GM12878 (cell line): Measurements from ENCODE around the gene CSF3R. TPM values are rescaled to one million over a fixed set of nuclear protein-coding genes. Genes with fewer than 3 reads are reported as not detected.

ENCODE experiments used
- ATAC-seq: fragments of 200-7000 bp; cut with Tn5 transposase; 3 replicates; pipeline ENCODE4 v1.9.1; 2020; ENCODE audit warnings: mild to moderate bottlenecking, moderate library complexity
- BruUV-seq: library from RNA; stranded (reverse); fragments of 400-500 nt; replicated peaks from 2 replicates; lab custom pipeline; 2021; lab: Mats Ljungman, UMichigan
- CTCF ChIA-PET: fragments of 300-600 bp; sonication (Branson Sonifier 250); formaldehyde crosslinking; extraction: SDS; loops from one replicate; lab custom pipeline; 2021; ENCODE audit warnings: inconsistent platforms; lab: Yijun Ruan, JAX
- POLR2A ChIA-PET: fragments of 350-600 bp; formaldehyde crosslinking; extraction: SDS; loops from one replicate; lab custom pipeline; 2021; ENCODE audit warnings: inconsistent platforms; lab: Charles Lee
- RAD21 ChIA-PET: fragments of 300-600 bp; sonication (Branson Sonifier 250); formaldehyde crosslinking; loops from one replicate; lab custom pipeline; 2023; ENCODE audit warnings: antibody characterized with exemption; ENCODE audit not compliant: unreplicated experiment; lab: Charles Lee
- SMC1A ChIA-PET: fragments of 300-600 bp; sonication (Branson Sonifier 250); formaldehyde crosslinking; loops from one replicate; lab custom pipeline; 2023; ENCODE audit not compliant: unreplicated experiment, uncharacterized antibody; lab: Charles Lee
- DNase-seq: peaks from one replicate; pipeline ENCODE4 v3.0.0-alpha.2; 2011; ENCODE audit warnings: low read depth, low spot score
- FAIRE-seq: peaks from 3 replicates; lab custom pipeline; 2011; peaks lifted over from hg19 to GRCh38; lab: Jason Lieb, UNC
- H2AFZ ChIP-seq: 2 replicates; pipeline ENCODE4 v1.6.0; 2011; ENCODE audit warnings: low read depth, low read length, control low read depth; ENCODE audit not compliant: control insufficient read depth
- H3K27ac ChIP-seq: 2 replicates; pipeline ENCODE4 v1.5.1; 2011; ENCODE audit warnings: control low read depth; ENCODE audit not compliant: control insufficient read depth, insufficient read depth
- H3K27me3 ChIP-seq, 2 experiments: replicated peaks in 1 of 2; 2 replicates each; pipeline versions ENCODE4 v1.6.0 to v1.6.1; 2011; ENCODE audit warnings: low read length in 1 of 2; ENCODE audit not compliant: control insufficient read depth in 2 of 2, insufficient read depth in 2 of 2
- H3K36me3 ChIP-seq, 2 experiments: 2 replicates each; pipeline ENCODE4 v1.5.1; 2011; ENCODE audit warnings: low read length in 1 of 2; ENCODE audit not compliant: control insufficient read depth in 2 of 2, insufficient read depth in 2 of 2
- H3K4me1 ChIP-seq: 2 replicates; pipeline ENCODE4 v1.6.1; 2011; ENCODE audit warnings: mild to moderate bottlenecking, low read length, moderate library complexity, mixed read lengths; ENCODE audit not compliant: control insufficient read depth, insufficient read depth
- H3K4me2 ChIP-seq: 2 replicates; pipeline ENCODE4 v1.6.0; 2011; ENCODE audit warnings: control low read depth; ENCODE audit not compliant: control insufficient read depth, insufficient read depth
- H3K4me3 ChIP-seq: fragments of 200-600 bp; sonication (generic); 2 replicates; pipeline ENCODE4 v1.5.1; 2016
- H3K79me2 ChIP-seq: 2 replicates; pipeline ENCODE4 v1.6.0; 2011; ENCODE audit warnings: low read length; ENCODE audit not compliant: control insufficient read depth, insufficient read depth
- H3K9ac ChIP-seq: 2 replicates; pipeline ENCODE4 v1.8.0; 2011; ENCODE audit warnings: low read length, control low read depth, mixed read lengths; ENCODE audit not compliant: control insufficient read depth, insufficient read depth
- H3K9me3 ChIP-seq: replicated peaks from 3 replicates; pipeline ENCODE4 v1.5.1; 2011; ENCODE audit warnings: mild to moderate bottlenecking, low read length; ENCODE audit not compliant: control insufficient read depth, insufficient read depth
- H4K20me1 ChIP-seq: 2 replicates; pipeline ENCODE4 v1.6.0; 2011; ENCODE audit not compliant: control insufficient read depth, insufficient read depth
- BRCA1 ChIP-seq: IDR thresholded peaks from 2 replicates; pipeline ENCODE4 v1.6.1; 2011; ENCODE audit warnings: low read depth, low read length, improper control_type of control experiment
- CBFB ChIP-seq: IDR thresholded peaks from 2 replicates; pipeline ENCODE4 v1.6.1; 2016; ENCODE audit warnings: antibody characterized with exemption, low read depth
- HDGF ChIP-seq: fragments of 450-650 bp; IDR thresholded peaks from 2 replicates; pipeline ENCODE4 v1.6.1; 2016; ENCODE audit warnings: antibody characterized with exemption
- KDM1A ChIP-seq: fragments of 200-600 bp; sonication (generic); IDR thresholded peaks from 2 replicates; pipeline ENCODE4 v1.6.1; 2016; ENCODE audit warnings: borderline replicate concordance
- MYB ChIP-seq: fragments of 150-350 bp; IDR thresholded peaks from 2 replicates; pipeline ENCODE4 v1.6.1; 2014; ENCODE audit warnings: mild to moderate bottlenecking, low read depth, low read length, borderline replicate concordance
- NRF1 ChIP-seq: conservative IDR thresholded peaks from 2 replicates; pipeline ENCODE4 v1.6.1; 2011; ENCODE audit warnings: mild to moderate bottlenecking, low read depth, low read length, improper control_type of control experiment
- POLR2AphosphoS2 ChIP-seq: IDR thresholded peaks from 2 replicates; pipeline ENCODE4 v1.6.1; 2011; ENCODE audit warnings: low read depth, mild to moderate bottlenecking, low read length, improper control_type of control experiment, moderate library complexity
- RUNX3 ChIP-seq: IDR thresholded peaks from 2 replicates; pipeline ENCODE4 v1.6.1; 2012; ENCODE audit warnings: low read length, inconsistent platforms
- SMAD5 ChIP-seq: IDR thresholded peaks from 2 replicates; pipeline ENCODE4 v1.6.1; 2016; ENCODE audit warnings: antibody characterized with exemption, low read depth
- SRF ChIP-seq, 2 experiments: IDR thresholded peaks; 2 replicates each; pipeline ENCODE4 v1.6.1; 2011; ENCODE audit warnings: low read depth in 2 of 2, low read length in 2 of 2, mild to moderate bottlenecking in 1 of 2, moderate library complexity in 1 of 2
- TCF7 ChIP-seq: IDR thresholded peaks from 2 replicates; pipeline ENCODE4 v1.6.1; 2014; ENCODE audit warnings: antibody characterized with exemption, borderline replicate concordance
- WGBS: methylation state at CpG from one replicate; pipeline ENCODE4 v1.1.6; 2016; ENCODE audit warnings: low lambda C conversion rate; ENCODE audit not compliant: insufficient replicate concordance, insufficient coverage; ENCODE audit errors: missing lambda C conversion rate; 5-methylcytosine and 5-hydroxymethylcytosine counted together
- in situ Hi-C: fragments of 300-500 bp; cut with MboI; formaldehyde crosslinking; loops from 9 replicates; pipeline ENCODE4 v1.14.3; 2018; ENCODE audit warnings: mixed read lengths
- intact Hi-C: fragments of 100-400 bp; cut with micrococcal nuclease; formaldehyde crosslinking; loops from one replicate; pipeline ENCODE4 v1.14.2; 2022; ENCODE audit not compliant: unreplicated experiment
- polyA plus RNA-seq, 11 experiments: library from polyadenylated mRNA; depleted of rRNA in 4 of 11; unstranded in 6 of 11; stranded (reverse) in 5 of 11; fragments of >200 nt; fragmentation: Nextera tagmentation in 4 of 11; fragmentation: Illumina TruSeq in 1 of 11; extraction: Ambion mirVana in 4 of 11; extraction: Trizol in 1 of 11; gene quantifications; 1 replicate in 1 of 11; 2 replicates in 10 of 11; pipeline versions ENCODE4 v1.2.1 to v1.2.3, GENCODE V29; 2011 to 2016; ENCODE audit warnings: inconsistent platforms in 2 of 11, missing spikeins in 2 of 11, low read depth in 1 of 11
- total RNA-seq, 4 experiments: library from RNA; depleted of rRNA in 3 of 4; stranded (reverse); fragments of >200 nt in 3 of 4; fragmentation: Illumina TruSeq in 1 of 4; extraction: Trizol in 1 of 4; gene quantifications; 2 replicates each; pipeline versions ENCODE4 v1.2.1 to v1.2.3, GENCODE V29; 2013 to 2021
- TF ChIP-seq, protein P1 (sequence below): IDR thresholded peaks from 2 replicates; pipeline ENCODE4 v1.6.1; 2012; ENCODE audit warnings: low read depth, low read length, improper control_type of control experiment
- TF ChIP-seq, protein P2 (sequence below): IDR thresholded peaks from 2 replicates; pipeline ENCODE4 v1.6.1; 2011; ENCODE audit warnings: mild to moderate bottlenecking, low read depth, low read length, moderate library complexity; ENCODE audit not compliant: insufficient replicate concordance
- TF ChIP-seq, protein P3 (sequence below): IDR thresholded peaks from 2 replicates; pipeline ENCODE4 v1.6.1; 2011; ENCODE audit warnings: borderline replicate concordance, low read depth, mild to moderate bottlenecking, moderate library complexity, mixed read lengths, low read length; ENCODE audit not compliant: insufficient read depth; ENCODE audit errors: extremely low read length
- TF ChIP-seq, protein P4 (sequence below): fragments of 450-650 bp; IDR thresholded peaks from 2 replicates; pipeline ENCODE4 v1.6.1; 2014; ENCODE audit warnings: mild to moderate bottlenecking
- TF ChIP-seq, protein P5 (sequence below): fragments of 450-650 bp; IDR thresholded peaks from 2 replicates; pipeline ENCODE4 v1.6.1; 2017; ENCODE audit warnings: borderline replicate concordance

The CSF3R gene
- total and polyA plus RNA-seq, 10 of the 15 experiments (the other 5 are each of a cell fraction or from before 2014, with no cell fraction given) = 0.13 TPM; not detected in 9

DNA sequence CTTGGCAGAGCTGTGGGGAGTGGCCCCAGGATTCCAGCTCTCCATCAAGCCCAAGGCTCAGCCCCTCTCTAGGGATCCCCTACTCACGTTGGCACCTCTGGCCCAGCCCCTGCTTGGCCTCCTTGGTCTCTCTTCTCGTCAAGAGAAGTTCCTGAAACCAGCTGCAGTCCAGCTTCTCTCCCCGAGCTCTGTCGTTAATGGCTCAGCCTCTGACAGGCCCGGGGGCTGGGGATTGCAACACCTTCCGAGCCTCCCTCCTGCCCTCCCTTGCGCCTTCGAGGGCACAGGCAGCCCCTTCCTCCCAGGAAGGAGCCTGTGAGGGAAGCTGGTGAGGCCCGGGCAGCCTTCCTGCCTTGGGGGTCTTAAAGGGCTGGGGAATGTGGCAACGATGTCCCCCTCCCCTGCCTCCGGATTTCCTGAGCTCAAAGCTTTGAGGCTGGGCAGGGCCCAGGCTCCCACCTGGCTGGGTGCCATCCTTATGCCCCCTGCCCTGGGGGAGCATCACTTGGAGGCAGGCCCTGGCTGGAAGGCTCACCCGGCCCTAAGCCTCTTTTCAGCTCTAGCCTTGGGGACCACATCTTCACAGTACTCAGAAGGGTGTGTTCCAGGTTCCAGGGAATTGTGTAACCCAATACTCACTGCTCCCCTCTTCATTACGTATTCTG, at the start of gene CSF3R (continued):
- TF ChIP-seq, protein P1, sequence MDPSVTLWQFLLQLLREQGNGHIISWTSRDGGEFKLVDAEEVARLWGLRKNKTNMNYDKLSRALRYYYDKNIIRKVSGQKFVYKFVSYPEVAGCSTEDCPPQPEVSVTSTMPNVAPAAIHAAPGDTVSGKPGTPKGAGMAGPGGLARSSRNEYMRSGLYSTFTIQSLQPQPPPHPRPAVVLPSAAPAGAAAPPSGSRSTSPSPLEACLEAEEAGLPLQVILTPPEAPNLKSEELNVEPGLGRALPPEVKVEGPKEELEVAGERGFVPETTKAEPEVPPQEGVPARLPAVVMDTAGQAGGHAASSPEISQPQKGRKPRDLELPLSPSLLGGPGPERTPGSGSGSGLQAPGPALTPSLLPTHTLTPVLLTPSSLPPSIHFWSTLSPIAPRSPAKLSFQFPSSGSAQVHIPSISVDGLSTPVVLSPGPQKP = no peak
- TF ChIP-seq KDM1A (no peak), NRF1 (no peak), SRF (IDR thresholded peaks at IDR 0.05; ENCODE audit: low read depth in 2 of 2, low read length in 2 of 2) (no peak)

DNA sequence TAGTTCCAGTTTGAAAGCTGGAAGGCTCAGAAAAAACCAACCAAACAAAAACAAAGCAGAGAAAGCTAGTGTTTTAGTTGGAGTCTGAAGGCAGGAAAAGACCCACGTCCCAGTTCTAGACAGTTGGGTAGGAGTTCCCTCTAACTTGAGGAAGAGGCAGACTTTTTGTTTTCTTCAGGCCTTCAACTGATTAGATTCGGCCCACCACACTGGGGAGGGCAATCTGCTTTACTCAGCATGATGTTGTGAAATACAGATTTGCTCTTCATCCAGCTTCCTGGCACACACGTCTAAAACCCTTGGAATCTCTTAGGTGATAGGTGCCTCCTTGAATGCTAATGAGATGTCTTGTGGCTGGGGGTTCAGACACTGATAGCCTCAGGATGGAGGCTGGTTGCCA, 49.1 kb upstream of the CSF3R start:
- no peaks in the 10 kb centered on the region for H3K36me3 ChIP-seq
- H4K20me1 ChIP-seq = no peaks in the 10 kb centered on the region
- ChIA-PET POLR2A (no interaction called here), CTCF (interaction anchor here (3.8 kb wide), 1 partner anchor 15 kb away, joined by 19 read pairs; no protein-coding TSS in a partner anchor), RAD21 (no interaction called here), SMC1A (no interaction called here)
- no TSS peak for BruUV-seq
- H3K27me3 ChIP-seq = no peaks in the 10 kb centered on the region
- no peak overlapping the region for H3K4me2 ChIP-seq
- ATAC-seq (no peak), FAIRE-seq (no peak), DNase-seq (no peak)
- intact Hi-C loops (no loop called here), in situ Hi-C loops (no loop called here)
- WGBS = 0% methylated on average over 3 of the region's 3 CpGs
- H3K9ac ChIP-seq = no peak overlapping the region
- H3K9me3 ChIP-seq = no peaks in the 10 kb centered on the region
- H3K4me3 ChIP-seq = no peak overlapping the region
- no peaks in the 10 kb centered on the region for H3K4me1 ChIP-seq
- no peak overlapping the region for H3K27ac ChIP-seq
- no peaks in the 10 kb centered on the region for H3K79me2 ChIP-seq
- no peak overlapping the region for H2AFZ ChIP-seq
- TF ChIP-seq, protein P2, sequence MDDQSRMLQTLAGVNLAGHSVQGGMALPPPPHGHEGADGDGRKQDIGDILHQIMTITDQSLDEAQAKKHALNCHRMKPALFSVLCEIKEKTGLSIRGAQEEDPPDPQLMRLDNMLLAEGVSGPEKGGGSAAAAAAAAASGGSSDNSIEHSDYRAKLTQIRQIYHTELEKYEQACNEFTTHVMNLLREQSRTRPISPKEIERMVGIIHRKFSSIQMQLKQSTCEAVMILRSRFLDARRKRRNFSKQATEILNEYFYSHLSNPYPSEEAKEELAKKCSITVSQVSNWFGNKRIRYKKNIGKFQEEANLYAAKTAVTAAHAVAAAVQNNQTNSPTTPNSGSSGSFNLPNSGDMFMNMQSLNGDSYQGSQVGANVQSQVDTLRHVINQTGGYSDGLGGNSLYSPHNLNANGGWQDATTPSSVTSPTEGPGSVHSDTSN = no peak
- TF ChIP-seq, protein P3, sequence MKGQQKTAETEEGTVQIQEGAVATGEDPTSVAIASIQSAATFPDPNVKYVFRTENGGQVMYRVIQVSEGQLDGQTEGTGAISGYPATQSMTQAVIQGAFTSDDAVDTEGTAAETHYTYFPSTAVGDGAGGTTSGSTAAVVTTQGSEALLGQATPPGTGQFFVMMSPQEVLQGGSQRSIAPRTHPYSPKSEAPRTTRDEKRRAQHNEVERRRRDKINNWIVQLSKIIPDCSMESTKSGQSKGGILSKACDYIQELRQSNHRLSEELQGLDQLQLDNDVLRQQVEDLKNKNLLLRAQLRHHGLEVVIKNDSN = no peak
- TF ChIP-seq BRCA1 (no peak), TCF7 (no peak), MYB (no peak), POLR2AphosphoS2 (no peak), CBFB (no peak), SMAD5 (no peak), RUNX3 (no peak), HDGF (no peak)
- TF ChIP-seq, protein P4, sequence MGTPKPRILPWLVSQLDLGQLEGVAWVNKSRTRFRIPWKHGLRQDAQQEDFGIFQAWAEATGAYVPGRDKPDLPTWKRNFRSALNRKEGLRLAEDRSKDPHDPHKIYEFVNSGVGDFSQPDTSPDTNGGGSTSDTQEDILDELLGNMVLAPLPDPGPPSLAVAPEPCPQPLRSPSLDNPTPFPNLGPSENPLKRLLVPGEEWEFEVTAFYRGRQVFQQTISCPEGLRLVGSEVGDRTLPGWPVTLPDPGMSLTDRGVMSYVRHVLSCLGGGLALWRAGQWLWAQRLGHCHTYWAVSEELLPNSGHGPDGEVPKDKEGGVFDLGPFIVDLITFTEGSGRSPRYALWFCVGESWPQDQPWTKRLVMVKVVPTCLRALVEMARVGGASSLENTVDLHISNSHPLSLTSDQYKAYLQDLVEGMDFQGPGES = no peak
- TF ChIP-seq, protein P5, sequence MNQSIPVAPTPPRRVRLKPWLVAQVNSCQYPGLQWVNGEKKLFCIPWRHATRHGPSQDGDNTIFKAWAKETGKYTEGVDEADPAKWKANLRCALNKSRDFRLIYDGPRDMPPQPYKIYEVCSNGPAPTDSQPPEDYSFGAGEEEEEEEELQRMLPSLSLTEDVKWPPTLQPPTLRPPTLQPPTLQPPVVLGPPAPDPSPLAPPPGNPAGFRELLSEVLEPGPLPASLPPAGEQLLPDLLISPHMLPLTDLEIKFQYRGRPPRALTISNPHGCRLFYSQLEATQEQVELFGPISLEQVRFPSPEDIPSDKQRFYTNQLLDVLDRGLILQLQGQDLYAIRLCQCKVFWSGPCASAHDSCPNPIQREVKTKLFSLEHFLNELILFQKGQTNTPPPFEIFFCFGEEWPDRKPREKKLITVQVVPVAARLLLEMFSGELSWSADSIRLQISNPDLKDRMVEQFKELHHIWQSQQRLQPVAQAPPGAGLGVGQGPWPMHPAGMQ = no peak
